Measurements from ENCODE around the gene SHISA9.

Gene SHISA9

GRCh38 chr16:13120091-13120490 lies 218.7 kb downstream of the SHISA9 start:
- DNase-seq (ENCODE audit: low read depth): no peak

- DNase-seq (ENCODE audit: low read depth): no peak
These were observed 219.2 kb downstream of the SHISA9 start for GRCh38 chr16:13120557-13120956.

- DNase-seq (ENCODE audit: low read depth): no peak
These were observed 222.6 kb downstream of the SHISA9 start for GRCh38 chr16:13123991-13124390.

DNA sequence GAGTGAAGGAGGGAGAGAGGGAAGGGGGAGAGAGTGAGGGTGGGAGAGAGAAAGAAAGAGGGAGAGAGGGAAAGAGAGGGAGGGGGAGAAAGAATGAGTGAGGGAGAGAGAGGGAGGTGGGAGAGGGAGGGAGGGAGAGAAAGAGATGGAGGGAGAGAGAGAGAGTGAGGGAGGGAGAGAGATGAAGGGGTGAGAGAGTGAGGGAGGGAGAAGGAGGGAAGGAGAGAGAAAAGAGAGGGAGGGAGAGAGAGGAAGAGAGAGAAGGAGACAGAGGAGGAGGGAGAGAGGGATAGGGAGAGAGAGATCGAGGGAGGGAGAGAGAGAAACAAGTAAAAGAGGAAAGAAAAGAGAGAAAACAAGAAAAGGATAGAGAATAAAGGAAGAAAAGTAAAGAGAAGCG lies 225.7 kb downstream of the SHISA9 start:
- no peak for DNase-seq (ENCODE audit: low read depth)

DNA sequence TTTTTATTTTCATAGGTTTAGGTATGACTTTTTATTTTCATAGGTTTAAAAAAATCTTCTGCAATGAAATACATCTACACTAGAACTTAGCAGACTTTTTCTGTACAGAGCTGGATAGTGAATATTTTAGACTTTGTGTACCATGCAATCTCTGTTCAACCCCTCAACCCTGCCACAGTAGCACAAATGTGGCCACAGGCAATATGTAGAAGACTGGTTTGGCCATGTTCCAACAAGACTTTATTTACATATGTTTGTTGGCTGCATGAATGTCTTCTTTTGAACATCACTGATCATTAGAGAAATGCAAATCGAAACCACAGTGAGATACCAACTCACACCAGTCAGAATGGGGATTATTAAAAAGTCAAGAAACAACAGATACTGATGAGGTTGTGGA lies 229.2 kb downstream of the SHISA9 start:
- no peak for DNase-seq (ENCODE audit: low read depth)

DNA sequence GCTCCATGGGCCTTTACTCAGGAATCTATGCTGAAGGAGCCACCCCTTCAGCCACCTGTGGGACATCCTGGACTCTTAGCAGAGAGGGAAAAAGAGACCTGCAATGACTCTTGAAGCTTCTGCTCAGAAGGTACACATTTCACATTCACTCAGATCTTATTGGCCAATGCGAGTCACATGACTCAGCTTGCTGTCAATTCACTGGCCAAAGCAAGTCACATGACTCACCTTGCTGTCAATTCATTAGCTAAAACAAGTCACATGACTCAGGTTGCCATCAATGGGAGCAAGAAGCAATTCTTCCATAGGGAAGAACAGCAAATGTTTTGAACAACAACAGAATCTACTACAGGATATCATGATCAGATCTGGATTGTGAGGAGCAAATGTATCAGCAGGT lies 233.4 kb downstream of the SHISA9 start:
- DNase-seq (ENCODE audit: low read depth): no peak

DNA sequence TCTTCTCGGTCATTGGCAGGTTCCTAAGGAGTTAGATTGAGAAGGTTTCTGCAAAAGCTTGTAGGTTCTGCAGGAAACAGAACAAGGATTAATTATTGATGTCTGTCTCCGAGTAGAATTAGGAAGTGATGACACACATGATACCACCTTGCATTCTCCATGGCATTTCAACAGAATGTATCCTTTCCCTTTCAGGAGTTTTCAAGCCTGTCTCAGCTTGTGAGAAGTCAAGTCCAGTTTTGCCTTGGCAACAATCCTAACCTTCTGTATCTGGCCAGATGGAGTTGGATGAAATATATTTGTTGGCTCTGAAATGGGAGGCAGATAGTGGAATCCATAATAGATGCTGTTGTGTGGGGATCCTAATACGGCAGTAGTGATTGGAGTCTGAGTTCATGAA lies 235.5 kb downstream of the SHISA9 start:
- no peak for DNase-seq (ENCODE audit: low read depth)

DNA sequence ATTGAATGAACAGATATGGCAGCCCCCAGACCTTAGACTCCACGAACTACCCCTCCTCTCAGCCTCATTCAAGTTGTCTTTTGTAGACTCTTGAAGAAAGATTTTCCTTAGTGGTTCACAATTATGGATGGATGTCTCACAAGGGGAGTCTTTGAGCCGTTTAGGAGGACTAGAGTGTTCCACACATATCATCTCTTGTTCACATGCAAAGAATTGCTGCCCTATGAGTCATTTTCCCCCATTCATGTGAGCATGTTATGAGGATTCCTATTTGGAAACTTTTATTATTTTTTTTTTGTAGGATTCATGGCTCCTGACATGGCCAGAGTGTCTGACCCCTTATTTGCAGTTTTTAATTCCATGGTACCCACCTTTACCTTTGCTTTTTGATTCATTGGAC lies 237.1 kb downstream of the SHISA9 start:
- no peak for DNase-seq (ENCODE audit: low read depth)

GRCh38 chr16:13139661-13140241 lies 238.4 kb downstream of the SHISA9 start:
- no peak for DNase-seq (ENCODE audit: low read depth)

DNA sequence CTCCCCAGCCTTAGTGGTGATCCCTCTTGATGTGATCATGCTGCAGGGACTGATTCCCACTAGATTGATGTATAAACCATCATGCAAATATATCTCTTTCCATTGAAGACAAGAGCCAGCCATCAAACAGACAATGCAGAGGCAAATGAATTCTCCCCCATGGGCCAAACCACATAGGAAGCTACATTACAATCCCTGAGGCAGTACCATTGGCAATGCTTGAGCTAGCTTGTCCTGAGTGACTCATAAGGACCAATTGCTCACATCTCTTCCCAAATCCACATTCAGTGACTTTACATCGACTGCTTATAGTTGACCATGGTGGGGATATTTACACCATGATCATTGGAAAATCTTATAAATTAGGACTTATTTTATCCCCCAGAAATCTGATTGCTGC lies 242.2 kb downstream of the SHISA9 start:
- DNase-seq (ENCODE audit: low read depth): no peak

DNA sequence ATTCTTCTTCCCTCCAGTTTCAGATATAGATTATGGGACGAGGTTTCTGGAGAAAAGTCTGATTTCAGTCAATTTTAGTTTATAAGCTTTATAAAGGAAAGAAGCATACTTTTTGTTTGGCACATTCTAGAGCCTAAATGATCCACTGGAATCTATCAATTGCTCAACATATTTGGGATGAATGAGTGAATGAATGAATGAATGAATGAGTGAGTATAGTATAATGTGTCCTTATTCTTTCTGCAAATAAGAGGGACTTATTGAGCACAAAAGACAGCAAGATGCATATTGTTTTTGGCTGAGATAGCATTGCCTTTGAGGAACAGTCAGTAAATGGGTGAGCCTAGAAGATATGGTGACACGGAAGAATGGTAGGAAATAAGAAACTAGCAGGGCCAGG lies 245.4 kb downstream of the SHISA9 start:
- DNase-seq (ENCODE audit: low read depth): no peak

DNA sequence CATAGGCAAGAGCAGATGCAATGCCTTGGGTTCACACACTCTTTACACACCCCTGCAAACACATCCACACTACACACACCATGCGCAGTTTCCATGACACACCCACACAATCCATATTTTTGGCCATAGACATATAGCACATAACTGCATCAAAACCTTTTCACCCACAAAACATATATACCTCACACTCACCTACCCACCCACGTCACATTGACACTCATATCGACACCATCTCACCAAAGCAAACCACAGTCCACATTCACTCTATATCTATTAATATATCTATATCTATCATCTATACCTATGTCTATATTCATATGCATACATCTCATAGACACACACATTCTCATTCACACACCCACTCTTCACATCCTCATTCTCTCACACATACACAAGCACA lies 246.9 kb downstream of the SHISA9 start:
- no peak for DNase-seq (ENCODE audit: low read depth)

DNA sequence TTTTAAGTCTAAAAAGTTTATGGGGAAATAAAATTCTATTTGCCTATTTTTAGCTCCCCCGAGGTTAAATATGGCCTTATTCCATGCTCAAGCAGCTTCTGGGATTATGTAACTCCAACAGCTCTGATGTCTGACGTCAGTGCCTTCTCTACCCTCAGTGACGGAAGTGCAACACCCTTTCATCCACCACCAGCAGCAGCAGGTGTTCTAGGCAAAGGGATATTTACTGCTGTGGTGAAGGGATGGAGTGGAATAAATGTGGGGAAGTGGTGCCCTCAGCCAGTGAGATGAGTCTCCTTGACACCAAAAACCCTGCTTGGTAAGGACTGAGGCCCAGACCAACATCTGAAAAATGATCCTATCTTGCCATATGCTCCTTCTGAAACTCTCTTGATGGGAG lies 247.4 kb downstream of the SHISA9 start:
- no peak for DNase-seq (ENCODE audit: low read depth)

DNA sequence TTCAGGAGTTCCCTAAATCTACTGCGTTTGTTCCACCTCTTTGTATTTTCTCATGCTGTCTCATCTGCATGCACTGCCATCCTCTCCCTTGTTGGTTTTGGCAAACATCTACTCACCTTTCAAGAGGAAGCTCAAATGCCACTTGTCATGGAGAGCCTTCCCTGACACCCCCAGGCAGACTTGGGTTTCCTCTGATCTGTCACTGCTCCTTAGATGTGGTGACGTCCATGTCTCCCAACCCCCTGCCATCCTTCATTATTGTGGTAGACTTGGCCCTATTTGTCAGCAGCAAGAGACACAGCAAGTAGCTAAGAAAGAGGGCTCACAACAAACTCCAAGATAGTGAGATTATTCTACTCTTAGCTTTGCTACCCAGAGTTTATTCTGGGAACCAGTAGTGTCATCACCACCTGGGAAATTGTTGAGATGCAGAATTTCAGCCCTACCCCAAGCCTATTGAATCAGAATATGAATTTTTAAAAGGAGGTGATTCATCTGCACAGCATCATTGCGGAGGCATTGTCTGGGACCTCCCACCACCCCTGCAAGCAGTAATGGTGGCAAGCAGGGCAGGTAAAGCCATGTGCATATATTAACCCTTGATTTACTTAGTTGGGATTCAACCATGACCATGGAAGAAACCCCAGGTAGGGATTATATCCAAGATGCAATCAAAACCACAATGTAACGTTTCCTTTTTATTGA lies 248.9 kb downstream of the SHISA9 start:
- DNase-seq (ENCODE audit: low read depth): no peak

GRCh38 chr16:13153696-13154095 lies 252.3 kb downstream of the SHISA9 start:
- no peak for DNase-seq (ENCODE audit: low read depth)

DNA sequence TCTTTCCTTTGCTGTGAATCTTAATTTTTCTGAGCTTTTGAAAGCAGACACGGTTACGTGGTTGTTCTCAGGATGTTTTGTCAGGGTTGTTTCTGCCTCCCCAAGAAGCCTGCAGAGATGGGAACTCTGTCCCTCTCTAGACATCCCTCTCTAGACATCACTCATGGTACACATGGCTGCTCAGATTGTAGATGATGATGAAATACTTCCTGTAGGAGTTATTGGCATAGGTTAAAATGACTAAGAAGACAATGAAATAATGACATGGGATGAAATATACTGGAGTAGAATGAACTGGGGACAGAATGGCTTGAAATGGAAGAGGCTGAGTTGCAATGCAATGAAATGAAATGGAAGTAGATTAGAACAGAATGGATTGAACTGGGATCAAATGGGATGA lies 253.4 kb downstream of the SHISA9 start:
- no peak for DNase-seq (ENCODE audit: low read depth)

DNA sequence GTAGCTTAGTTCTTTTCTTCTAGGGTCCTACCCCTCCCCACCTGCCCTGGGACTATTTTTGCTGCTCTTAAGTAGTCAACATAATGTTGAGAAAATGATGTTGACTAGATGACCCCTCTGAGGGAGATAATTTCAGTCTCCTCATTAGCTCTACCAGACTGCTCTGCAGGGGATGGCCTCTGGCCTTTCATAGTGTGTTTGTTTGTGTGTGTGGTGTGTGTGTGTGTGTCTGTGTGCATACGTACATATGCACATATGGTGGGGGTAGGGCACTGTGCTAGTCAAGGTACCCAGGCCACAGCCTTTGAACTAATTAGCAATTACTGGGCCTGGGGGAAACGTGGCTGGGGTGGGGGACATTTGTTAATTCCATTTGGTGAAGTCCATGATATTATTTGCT lies 254.0 kb downstream of the SHISA9 start:
- no peak for DNase-seq (ENCODE audit: low read depth)

DNA sequence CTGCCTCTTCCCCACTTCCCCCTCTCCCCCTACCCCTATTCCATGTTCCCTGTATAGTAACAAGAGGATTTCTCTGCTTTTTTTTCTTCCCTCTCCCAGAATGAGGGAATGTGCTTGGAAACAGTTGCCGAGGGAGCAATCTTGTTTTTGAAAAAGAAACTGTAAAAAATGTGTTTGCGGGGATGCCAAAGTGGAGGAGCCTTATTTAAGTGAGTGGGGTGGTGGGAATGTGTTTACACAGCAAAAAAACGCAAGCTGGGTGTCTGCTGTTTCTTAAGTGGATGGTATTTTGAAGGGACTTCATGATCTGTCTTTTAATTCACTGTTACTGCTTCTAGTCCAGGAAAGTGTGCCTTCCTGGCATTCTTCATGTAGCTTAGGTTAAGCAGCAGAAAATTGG lies 254.4 kb downstream of the SHISA9 start:
- DNase-seq (ENCODE audit: low read depth): no peak

DNA sequence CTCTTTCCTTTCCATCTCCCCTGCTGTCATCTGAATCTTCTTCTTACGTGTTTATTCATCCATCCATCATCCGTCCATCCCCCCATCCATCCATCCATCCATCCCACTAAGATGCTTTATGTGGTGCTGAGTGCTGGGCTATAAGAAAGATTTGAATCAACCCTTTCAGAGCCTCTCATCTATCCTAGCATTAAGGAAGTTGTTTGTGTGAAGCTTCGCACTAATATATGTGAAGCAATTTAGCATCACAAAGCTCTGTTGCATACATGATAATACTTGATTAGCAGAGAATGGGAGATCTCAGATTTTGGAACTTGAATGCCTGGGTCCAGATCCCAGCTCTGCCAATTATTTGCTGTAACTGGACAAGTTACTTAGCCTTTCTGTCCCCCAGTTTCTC lies 255.7 kb downstream of the SHISA9 start:
- no peak for DNase-seq (ENCODE audit: low read depth)

GRCh38 chr16:13158427-13158826 lies 257.0 kb downstream of the SHISA9 start:
- DNase-seq (ENCODE audit: low read depth): no peak

DNA sequence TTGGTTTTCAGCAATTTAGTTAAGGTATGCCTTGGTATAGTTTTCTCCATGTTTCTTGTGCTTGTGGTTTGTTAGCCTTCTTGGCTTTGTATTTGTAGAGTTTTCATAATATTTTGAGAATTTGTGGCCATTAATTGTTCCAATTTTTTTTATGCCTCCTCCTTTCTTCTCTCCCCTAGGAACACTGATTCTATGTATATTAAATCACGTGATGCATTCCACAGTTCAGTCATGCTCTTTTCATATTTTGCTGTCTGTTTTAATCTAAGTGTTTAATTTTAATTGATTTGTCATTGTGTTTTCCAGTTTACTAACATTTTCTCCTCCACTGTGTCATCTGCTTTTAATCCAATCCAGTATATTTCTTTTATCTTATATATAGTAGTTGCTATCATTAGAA lies 263.6 kb downstream of the SHISA9 start:
- no peak for DNase-seq (ENCODE audit: low read depth)

DNA sequence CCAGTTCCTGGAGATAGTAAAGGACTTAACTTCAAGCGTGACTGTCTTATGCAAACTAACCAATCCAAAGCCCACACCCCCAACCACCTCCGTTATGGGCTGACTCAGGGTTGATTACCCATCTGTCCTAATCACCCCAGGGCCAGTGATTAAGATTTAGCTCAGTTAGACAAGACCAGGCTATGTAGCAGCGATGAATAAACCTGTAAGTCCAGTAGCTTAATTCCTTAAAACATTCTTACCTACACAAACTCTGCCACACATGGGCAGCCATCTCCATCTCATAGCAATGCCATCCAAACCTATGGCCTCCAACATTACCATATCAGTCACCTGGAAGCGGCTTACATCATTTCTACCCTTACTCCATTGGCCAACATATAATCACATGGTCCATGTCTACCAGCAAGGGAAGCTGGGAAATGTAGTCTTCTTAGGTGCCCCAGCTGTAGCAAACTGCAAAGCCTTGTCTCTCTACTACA lies 266.7 kb downstream of the SHISA9 start:
- no peak for DNase-seq (ENCODE audit: low read depth)

DNA sequence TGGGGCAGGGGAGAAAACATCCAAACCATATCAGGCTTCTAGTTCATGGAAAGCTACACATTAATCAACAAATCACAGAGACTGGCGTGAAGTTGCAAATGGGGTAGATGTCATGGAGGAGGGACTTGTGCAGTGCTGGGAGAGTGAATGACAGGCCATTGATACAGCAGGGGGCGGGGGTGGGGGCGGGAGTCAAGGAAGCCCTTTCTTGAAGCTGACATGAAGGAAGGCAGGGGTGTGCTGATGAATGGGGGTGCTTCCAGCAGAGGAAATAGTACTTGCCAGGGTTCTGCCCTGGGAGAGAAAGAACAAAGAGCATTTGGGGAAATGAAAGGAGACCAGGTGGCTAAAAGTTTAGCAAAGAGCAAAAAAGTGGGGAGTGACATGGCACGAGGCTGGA lies 269.9 kb downstream of the SHISA9 start:
- DNase-seq (ENCODE audit: low read depth): no peak

DNA sequence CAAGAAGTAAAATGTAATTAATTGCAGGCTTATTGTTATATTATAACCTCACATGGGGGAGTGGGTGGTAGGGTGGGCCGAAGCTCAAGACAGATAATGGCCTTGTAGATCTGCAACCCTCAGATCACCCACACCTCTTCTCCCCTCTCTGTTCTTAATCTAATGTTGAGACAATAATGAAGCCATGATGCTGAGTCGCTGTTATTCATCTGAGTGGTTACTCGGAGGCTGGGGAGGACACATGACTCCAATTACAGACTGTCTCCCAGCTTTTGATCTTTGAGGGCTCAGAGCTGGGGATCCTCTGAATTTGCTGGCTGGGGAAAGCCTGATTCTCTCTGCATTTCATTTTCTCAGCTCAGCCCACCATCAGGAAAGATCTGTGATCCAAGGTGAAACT lies 275.3 kb downstream of the SHISA9 start:
- no peak for DNase-seq (ENCODE audit: low read depth)

All from activated T-helper 9 cell treated with anti-CD3 and anti-CD28 coated beads, Interleukin-2, amount 50 U/mL, for 16 hours (primary cell).